Nucleus accumbens (tissue), 56 donors: ENCODE measurements around the gene UPK3BL2.
"Not testable (repeated sequence)": the region's sequence is repeated elsewhere in the genome, so short reads cannot be mapped to it uniquely, and the experiment has no call there.

Experiments used
- DNase-seq, 56 donors: peaks; one replicate each; lab custom pipeline; 2025; lab: John Stamatoyannopoulos, UW

Gene UPK3BL2

DNA sequence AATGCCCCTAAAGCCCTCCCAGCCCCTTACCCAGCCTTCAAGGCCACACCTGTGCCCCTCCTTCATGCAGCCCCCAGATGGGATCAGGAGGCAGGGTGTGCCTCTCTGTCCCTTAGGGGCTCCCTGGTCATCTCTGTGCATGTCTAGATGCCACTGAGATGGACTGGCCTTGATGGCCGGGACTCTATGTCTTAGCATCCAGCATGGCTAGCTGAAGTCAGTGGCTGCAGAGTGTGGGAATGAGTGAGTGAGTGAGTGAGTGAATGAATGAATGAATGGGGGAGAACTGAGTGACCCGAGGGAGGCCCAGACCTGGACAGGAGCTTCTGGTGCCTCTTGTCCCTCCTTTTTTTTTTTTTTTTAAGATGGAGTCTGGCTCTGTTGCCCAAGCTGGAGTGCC lies 11.4 kb downstream of the UPK3BL2 start:
- DNase-seq, result not testable (repeated sequence)

GRCh38 chr7:102531583-102531982 lies 11.9 kb downstream of the UPK3BL2 start:
- not testable (repeated sequence) for DNase-seq

- not testable (repeated sequence) for DNase-seq
These were observed 15.4 kb downstream of the UPK3BL2 start for GRCh38 chr7:102527822-102528793.

DNA sequence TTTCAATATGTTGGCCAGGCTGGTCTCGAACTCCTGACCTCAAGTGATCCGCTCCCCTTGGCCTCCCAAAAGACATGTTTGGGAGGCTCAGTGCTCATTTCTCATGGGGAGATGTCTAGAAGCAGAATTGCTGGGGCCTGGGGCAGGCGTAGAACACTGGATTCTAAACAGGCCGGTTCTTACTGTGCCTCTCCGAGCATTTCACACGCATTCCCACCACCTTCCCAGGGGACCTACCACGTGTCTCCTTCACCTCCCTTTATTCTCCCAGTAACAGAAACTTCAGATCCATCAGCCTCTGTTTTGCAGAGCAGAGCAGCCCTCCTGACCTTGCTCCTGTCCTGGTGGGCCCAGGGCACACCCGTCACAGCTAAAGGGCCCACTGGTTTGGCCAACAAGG lies 16.3 kb downstream of the UPK3BL2 start:
- not testable (repeated sequence) for DNase-seq

GRCh38 chr7:102524803-102525202 lies 18.7 kb downstream of the UPK3BL2 start:
- DNase-seq, result not testable (repeated sequence)

DNA sequence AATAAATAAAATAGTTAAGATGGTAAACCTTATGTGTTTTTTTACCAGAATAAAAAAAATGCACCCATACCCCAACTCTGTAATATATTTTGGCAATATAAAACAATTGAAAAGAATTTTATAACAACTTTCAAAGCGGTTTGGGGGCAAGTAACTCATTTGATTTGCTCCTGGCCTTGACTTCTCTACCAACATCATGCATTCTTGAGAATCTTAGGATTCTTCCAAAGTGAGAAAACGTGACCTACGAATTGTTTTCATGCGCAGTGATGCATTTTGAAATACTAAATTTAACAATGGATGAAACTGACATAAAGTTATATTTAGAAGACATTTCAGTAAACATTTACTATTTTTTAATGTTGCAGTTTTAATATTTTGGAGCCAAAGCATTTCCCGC lies 22.7 kb downstream of the UPK3BL2 start:
- DNase-seq, result not testable (repeated sequence)

DNA sequence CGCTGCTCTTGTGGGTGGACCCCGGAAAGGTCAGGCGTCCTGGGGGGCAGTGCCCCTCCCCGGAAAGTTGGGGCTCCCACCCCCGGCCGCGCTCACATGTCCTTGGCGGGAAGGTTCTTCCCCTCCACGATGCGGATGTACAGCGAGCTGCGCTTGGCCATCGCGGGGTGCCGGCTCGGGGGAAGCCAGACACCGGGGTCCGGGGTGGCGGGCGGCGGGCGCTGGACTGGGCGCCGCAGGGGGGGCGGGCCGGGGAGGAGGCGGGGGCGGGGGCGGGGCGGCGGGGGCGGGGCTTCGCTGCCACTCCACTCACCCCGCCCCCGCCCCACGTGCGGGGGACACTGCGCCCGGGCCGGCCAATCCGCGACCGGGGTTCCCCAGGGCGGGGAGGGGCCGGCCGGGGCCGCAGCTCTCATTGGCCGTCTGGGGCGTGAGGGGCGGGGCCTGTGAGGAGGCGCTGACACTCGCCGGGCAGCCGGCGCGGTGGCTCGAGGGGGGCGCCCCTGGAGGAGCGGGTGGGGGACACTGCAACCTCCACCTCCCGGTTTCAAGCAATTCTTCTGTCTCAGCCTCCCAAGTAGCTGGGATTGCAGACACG lies 25.8 kb downstream of the UPK3BL2 start, which contains the start of gene RASA4B:
Gene RASA4B (minus strand): TSS at position 228 of the 598 bp plus-strand sequence. CDS start 67 bp downstream, at position 161.
- not testable (repeated sequence) for DNase-seq

DNA sequence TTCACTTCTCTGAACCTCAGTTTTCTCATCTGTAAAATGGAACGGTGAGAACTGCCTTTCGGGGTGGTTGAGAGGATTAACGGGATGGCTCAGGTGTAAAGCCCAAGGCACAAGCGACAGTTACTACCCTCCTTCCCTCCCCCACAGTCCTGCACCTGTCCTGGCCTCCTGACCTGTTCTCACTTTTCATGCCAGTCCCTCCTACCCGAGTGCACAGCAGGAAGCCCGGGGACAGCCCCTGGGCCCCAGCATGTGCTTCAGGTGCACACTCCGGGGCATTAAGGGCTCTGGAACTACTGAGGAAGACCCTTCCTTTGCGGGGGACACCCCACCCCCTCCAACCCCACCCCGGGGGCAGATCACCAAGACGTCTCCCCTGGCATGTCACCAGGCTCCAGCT lies 26.5 kb downstream of the UPK3BL2 start:
- DNase-seq, result not testable (repeated sequence)

- DNase-seq, result not testable (repeated sequence)
These were observed 27.6 kb downstream of the UPK3BL2 start for GRCh38 chr7:102515889-102516288.

DNA sequence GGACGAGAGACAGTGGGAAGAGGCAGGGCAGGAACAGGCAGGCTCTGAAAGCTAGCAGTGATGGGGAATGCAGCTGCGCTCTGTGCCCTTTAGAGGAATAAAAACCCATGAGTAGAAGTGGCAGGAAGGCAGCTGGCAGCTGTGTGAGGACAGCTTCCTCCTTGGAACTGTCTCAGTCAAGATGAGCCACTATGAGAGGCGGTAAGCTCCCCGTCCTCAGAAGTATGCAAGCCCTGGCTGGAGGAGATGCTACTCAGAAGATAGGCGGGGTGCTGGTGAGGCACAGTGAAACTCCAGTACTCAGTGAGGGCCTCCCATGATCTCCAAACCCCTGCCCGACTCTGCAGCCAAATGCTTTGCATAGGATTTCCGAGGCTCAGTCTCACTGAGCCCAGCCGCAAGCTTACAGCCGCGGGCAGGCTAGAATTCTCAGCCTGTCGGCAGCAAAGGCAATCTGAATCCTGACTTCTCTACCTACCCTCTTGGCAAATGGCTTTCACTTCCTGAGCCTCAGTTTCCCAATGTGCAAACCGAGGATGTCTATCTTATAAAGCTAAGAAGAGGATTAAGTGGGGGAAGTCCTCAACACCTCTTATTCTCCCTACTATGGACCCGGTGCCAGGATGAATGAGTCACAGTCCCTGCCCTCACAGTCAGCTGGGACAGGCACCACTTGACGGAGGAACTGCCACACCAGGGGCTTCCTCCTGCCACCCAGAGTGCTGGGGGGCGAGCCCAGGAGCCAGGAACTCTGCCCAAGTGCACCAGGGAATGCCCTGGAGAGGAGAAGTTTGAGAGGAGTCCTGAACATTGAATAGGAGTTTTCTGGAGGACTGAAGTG lies 28.4 kb downstream of the UPK3BL2 start:
- not testable (repeated sequence) for DNase-seq

- DNase-seq, result not testable (repeated sequence)
These were observed 30.8 kb downstream of the UPK3BL2 start for GRCh38 chr7:102512642-102513221.

GRCh38 chr7:102511860-102512522 lies 31.5 kb downstream of the UPK3BL2 start:
- DNase-seq, result not testable (repeated sequence)

- not testable (repeated sequence) for DNase-seq
These were observed 32.9 kb downstream of the UPK3BL2 start for GRCh38 chr7:102510575-102510974.

DNA sequence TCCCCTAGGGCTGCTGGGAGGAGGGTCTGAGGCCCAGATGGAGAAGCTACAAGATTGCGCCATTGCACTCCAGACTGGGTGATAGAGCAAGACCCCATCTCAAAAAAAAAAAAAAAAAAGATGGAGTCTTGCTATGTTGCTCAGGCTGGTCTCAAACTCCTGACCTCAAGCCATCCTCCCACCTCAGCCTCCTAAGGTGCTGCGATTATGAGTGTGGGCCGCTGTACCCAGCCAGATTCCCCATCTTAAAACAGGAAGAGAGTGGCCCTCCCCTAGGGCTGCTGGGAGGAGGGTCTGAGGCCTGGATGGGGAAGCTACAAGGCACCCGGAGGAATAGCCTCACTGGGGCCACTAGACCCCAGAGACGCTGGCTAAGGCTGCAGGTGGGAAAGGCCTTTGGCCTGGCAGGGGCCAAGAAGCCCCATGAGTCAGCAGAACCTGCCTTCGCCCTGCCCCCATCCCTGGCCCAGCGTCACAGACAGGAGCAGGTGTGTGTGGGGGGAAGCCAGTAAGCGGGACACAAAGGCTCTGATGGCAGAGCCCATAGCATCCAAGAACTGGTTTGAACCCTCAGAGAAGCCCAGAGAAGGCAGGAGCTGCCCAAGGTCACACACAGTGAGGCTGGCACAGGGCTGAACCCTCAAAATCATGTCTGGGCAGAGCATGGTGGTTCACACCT lies 35.9 kb downstream of the UPK3BL2 start:
- DNase-seq, result not testable (repeated sequence)

DNA sequence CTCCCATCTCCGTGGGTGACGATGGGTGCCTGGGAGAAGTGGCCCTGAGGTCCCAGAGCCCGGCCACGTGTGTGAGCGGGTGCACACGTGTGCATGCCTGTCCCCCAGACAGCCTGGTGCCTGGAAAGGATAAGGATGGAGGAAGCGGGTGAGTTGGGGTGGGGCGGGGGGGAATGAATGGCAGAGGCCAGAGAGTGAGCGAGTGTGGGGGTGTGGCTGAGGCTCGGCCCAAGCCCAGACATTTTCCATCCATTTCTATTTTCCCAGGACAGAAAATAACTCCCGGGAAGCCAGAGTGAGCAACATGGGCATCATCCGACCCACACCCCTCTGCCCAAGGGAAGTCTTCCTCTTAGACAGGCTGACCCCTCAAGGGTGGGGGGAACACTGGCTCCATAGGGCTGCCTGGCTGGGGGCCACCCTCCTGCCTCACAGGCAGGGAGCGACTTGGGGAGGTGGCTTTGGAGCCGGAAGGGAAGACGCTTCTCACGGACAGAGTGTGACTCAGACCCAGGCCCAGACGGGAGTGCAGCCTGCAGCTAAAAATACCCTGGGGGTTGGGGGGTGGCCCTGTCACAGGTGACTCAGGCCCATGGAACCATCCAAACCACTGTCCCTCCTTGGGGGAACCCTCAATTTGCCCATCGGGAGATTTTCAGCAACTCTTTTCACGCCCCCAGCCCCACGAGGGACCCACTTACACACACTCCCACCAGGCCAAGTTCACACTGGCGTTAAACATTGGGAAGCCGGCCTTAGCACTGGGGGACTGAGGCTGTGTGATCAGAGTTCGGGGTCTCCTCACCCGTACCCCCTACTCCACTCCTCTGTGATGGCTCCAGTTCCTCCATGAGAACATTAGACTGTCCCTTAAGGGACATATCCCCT lies 38.0 kb downstream of the UPK3BL2 start:
- DNase-seq, result not testable (repeated sequence)

DNA sequence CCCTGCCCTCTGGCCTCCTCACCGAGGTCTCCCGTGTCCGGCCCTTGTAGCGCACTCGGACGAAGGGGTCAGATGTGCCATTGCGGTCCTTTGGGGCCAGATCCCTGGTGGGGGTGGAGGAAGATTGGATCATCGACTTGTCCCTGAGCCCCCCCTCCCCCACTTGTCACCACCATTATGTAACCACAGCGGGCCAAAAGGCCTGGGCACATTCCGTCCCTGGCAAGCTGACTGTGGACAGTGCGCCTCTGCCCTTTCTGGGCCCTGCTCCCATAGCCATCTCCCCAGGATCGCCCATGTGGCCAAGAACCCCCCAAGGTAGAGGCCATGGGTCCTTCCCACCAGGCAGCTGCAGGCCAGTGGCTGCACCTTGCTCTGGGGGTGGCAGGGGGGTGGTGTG lies 40.4 kb downstream of the UPK3BL2 start:
- not testable (repeated sequence) for DNase-seq

GRCh38 chr7:102498321-102498720 lies 45.2 kb downstream of the UPK3BL2 start:
- not testable (repeated sequence) for DNase-seq

- DNase-seq, result not testable (repeated sequence)
These were observed 46.2 kb downstream of the UPK3BL2 start for GRCh38 chr7:102497308-102497707.
